ENCODE results near the gene NELL1.

NELL1 gene

DNA sequence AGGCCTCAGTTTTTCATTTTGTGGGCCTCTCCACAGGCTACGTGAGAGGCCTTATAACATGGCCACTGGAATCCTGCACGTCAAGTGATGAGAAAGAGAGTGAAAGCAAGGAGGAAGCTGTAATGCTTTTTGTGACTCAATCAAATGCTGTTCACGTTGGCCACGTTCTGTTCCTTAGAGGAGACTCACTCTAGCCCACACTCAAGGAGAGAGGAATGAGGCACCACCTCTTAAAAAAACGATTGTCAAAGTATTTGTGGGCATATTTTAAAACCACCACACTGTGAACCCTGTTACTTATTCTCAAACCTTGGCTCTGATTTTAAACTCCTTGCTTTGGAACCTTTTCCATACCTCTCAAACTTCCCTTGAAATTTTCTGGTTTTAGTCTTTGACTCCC lies 705.0 kb downstream of the NELL1 start:
- DNase-seq, result no peak

DNA sequence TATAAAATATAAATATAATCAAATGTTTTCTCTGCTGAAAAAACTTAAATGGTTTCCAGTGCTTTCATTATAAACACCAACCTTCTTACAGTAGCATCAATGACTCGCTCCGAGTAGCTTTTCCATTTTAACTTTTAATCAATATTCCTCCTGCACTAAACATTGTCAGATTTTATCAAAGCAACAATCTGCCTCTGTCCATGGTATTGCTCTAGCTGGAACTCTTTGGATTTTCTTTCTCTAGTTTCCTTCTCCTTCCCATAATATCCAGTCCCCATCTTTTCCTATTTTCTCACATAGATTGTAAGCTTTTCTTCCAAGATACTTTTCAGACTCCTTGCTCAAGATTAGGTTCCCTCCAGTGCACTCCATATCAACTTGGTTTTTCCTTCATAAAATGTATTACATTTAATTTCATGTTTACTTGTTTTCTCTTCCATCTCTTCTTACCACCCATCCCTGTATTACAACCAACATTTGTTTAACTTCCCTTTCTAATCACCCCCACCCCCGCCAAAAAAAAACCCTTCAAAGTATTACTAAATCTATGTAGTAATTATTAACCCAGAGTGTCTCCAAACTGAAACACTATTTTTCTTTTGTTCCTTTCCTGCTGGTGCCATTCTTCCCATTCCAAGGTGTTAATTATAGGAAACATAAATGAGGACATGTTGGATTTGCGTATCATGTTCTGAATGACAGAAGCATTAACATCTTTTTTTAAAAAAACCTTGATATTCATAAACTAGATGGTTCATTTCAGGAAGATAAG lies 716.5 kb downstream of the NELL1 start:
- DNase-seq, result no peak

DNA sequence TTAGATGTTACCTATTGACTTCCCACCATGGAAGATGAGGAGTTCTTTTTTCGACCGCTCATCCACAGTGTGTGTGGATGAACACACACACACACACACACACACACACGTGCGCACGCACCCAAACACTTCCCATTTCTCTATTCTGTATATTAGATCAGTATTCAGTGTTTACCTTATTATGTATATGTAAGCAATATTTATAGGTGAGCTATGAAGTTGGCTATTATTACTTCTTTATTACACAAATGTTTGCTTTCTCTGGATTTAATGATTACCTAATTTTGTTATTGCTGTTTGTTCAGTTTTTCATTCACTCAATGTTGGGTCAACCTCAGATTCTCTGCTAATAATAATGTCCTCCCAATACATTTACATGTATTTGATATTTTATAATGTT lies 721.0 kb downstream of the NELL1 start:
- DNase-seq, result no peak

DNA sequence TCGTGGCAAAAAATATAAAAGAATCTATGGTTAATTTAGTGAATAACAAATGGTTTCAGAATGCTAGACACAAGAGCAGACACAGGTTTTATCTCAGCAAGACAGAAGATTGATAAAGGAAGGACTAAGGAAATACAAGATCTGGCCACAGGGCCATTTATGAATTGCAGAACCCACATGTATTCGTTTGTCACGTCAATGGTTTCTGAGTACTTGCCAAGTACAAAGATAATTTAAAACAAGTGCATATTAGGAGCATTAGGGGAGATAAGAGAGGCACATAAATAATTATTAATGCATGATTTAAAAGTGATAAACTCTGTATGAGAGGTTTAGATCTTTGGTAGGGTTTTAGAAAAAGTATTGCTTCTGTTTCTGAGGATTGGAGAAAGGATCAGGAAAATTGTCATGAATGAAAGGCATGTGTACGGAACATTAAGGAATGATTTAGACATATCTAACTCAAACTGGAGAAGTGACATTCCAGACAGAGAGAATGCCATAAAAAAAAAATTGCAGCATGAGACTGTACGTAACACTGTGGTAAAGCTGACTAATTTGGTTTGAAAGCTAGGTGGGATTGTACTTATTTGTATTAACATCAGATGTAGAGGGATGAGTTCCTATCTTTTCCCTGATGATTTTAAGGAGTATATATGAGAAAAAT lies 727.1 kb downstream of the NELL1 start:
- no peak for DNase-seq

DNA sequence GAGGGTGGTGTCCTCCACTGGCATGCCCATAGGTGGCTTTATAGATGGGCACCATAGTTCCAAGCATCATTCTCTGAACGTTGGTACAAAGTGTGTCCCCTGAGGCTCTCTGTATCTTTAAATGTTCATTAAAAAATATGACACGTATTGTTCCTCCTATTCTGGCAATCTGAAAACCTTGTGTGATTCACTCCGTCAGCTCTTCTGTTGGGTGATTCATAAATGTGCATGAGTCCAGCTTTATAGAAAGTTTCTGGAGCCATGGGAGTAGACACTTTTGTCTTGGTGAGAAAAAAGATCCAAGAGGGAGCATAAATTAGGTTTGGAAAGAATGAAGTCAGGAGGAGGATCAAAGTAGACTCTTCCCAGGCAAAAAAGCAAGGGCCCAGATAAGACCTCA lies 728.8 kb downstream of the NELL1 start:
- DNase-seq, result no peak

DNA sequence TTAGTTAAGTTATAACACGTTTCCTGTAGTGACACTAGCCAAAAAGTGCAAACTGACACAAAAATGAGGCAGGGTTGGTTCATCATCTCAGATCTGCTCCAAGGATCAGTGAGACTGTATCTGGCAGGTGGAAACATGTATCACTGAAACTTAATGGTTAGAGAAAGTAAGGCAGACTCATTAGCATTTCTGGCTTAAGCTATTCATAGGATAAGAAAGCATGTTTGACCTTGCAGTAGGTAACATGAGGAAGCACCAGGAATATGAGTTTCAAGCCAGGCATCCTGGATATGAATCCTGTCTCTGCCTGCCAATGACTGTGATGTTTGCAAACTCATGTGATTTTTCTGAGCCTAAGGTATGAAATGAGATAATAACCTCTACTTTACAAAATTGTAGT lies 732.1 kb downstream of the NELL1 start:
- no peak for DNase-seq

DNA sequence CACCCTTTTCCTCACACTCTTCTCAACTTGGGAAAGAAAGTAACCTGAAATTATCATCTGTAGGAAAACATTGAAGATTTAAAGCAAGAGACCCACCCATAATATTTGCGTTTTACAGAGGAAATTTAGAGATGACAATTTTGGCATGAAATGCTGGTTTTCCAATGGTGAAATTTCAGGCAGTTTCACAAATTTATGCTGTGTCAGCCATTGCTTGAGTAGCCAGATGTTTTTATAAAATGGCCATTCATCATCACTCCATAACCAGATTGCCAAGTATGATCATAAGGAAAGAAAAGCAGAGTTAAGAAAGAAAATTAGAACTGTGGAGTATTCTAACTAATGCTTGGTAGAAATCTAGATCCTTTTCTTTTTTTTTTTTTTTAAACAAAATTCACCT lies 732.9 kb downstream of the NELL1 start:
- DNase-seq, result no peak

DNA sequence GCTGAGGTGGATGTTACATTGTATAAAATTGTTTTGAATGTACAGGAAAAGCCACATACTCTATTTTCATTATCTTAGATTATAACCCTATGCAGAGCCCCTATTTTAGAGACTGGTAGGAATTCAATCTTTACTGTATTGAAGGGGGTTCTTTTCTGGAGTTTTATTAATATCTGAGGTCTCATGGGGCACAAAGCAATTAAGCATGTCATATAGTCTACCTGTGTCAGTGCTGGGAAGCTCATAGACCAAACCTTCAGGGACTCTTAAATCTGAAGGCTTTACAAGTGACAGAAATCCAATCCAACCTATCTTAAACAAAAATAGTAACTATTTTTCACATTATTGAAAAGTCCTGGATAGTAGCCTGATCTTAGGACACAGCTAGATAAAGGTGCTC lies 733.7 kb downstream of the NELL1 start:
- no peak for DNase-seq

DNA sequence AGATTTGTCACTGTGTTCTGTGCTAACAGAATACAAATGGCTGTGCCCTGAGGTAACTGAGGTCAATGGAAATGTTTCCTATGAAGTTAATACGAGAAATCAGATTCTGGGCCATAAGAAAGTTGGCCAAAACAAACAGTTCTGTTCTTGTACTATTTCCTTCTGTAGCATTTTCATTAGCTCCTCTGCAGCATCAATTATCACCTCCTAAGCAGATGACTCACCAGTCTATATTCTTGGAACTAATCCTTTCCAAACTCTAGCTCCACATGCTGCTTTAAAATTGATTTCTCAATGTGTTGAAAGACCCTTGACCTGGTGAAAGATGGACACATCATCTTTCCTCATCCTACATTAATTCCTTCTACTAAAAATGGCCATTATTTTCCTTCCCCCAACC lies 736.0 kb downstream of the NELL1 start:
- DNase-seq, result no peak

DNA sequence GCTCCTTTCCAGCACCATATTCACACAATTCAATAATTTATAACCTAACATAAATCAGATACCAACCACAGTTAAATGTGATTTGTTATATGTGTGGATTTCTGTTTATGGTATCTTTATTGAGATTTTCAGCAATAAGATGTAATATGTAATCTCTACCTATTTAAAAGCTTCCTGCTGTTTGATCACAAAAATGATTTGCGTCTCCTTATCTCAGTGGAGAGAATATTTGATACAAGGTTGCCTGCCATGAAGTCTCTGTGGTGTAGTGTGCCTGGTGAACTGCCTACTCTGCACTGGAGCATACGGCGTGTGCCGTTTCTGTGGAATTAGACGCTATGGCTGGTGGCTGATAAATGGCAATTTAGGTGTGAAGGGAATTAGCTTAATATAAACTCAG lies 741.1 kb downstream of the NELL1 start:
- no peak for DNase-seq

DNA sequence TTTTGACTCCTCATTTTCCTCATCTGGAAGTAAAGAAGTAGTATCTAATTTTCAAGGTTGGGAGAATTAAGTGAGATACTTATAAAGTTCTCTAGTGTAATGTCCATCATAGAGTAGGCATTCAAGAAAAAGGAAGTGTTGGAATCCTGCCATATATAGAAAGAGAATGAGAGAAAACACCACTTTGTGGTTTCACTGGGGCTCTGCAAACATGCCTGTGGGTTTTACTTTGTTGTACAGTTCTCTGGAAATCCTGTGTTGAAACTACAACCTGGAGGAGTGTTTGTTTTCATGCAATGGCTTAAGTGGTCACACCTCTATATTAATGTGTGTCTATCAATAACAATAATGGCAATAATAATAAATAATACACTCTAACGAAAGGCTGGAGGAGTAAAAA lies 741.7 kb downstream of the NELL1 start:
- DNase-seq, result no peak

DNA sequence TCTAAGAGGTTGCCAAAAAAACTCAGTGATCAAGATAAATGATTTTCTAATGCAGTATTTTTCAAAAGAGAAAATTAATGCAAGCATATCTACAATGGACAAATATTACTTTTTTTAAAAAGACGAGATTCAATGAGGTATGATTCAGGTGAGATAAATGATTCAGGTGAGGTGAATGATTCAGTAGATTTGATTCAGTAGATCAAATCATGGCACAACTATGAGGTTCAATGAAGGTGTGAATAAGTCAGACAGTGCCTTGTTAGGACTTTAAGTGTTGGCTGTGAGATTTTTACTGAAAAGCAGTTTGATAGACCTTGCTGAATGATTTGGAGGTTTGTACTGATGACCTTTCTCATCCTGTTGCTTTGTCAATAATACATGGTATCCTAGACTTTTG lies 742.2 kb downstream of the NELL1 start:
- no peak for DNase-seq

DNA sequence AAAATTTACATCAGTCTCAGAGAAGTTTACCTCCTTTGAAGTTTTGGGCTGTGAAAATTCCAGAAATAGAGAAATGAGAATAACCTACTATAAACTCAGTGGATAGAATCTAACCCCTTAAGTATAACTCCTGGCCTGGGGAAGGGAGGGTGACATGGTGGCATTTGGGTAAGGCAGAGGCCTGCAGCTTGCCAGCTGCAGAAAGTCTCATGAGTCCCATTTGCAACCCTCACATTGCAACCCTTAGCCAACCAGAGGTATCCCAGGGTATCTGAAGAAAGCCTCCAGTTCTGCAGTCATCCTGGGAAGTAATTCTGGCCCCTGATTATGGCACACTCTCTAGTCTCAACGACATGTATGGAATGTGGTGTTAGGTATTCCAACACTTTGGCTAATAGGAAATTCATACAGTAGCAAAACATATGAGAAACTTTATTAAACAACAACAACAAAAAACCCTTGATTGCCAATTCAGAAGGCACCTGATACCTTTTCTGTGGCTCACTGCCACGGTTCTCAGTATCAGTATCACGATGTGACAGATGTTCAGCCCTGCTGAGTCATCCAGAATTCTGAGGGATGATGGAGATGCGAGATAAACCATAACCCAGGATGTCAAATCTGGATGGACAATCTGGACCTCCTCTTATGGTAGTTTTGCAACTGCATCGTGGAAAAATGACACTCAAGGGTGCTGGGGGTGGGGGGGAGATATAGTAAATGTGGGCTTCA lies 743.4 kb downstream of the NELL1 start:
- no peak for DNase-seq

DNA sequence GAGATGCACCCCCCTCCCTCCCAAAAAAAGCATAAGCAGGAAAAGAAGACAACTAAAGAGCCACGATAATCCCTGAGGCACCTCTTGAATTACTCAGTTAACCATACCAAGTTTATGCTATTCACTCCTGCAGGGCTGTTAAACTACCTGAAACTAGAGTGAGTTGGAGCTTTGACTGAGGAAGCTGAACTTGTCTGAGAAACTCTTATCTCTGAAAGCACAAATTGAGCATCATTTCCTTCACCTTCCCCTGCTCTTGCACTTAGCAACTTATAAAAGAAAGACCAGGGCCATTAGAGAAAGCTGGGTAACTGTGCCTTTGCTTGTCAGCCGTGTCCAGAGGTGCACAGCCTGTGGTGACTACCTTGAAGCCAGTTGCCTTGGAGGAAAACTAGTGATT lies 745.6 kb downstream of the NELL1 start:
- no peak for DNase-seq

DNA sequence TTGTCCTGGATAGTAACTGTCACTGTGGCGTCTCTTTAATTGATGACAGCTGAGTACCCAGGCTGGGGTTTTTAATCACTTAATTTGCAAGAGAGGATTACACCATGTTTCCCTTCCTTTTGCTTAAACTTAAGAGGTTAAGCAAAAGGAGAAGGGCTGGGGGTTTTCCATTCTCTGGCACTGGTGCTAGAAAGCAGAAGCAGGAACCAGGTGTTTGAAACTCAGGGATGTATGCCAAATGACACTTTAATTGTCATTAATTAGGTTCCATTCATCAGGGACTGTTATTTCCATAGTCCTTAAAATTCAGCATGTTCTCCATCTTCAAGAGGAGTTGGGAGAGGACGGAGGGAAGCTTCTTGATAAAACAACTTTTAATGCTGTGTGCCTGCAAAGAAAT lies 746.2 kb downstream of the NELL1 start:
- DNase-seq, result no peak

DNA sequence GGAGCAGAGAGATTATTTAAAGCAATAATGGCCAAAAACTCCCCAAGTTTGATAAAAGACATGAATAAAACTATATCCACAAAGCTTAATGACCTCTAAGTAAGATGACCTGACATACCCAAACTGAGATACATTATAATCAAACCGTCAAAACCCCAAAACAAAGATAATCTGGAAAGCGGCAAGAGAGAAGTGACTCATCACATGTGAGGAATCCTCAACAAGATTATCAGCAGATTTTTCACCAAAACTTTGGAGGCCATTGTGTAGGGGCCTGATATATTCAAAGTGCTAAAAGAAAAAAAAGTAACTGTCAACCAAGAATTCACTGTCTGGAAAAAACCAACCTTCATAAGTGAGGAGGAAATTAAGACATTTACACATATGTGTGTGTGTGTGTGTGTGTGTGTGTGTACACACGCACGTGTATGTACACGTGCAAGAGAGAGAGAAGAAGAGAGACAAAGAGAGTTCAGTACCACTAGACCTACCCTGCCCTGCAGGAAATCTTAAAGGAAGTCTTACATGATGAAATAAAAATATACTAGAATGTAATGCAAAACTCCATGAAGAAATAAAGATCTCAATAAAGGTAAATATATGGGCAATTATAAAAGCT lies 752.4 kb downstream of the NELL1 start:
- DNase-seq, result no peak

DNA sequence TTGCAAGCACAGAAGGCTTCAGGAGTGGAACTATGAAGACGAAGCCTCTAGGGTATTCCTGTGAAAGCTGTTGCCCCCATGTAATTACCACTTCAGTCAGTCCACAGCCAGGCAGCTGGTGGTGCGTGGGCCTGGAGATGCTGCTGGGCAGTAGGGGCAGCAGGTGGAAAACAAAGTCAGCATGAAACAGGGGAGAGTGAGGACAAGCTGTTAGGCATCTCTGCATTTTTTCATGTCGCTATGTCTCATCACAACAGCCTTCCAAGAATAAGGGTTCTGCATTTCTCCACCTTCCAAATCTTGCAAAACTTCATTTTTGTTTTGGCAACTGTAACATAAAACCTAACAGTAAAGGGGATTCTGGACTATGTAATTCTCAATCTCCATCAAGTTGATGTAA lies 757.5 kb downstream of the NELL1 start:
- DNase-seq, result no peak

DNA sequence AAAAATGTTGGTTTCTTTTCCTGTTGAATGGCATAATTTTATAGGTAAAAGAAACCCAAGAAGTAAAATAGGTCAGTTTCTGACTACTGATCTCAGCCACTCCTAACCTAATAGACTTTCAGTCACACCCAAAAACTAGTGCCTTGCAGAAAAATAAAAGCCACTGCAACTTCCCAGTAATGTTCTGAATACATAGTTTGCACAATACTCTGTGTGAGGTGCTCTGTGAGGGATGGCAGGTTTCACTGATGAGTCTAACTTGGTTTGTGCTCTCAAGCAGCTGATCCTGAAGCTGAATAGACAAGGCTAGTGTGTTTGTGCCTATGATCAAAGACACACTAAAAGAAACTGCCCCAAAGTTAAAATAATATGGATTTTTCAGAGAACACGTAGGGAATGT lies 758.3 kb downstream of the NELL1 start:
- DNase-seq, result no peak

DNA sequence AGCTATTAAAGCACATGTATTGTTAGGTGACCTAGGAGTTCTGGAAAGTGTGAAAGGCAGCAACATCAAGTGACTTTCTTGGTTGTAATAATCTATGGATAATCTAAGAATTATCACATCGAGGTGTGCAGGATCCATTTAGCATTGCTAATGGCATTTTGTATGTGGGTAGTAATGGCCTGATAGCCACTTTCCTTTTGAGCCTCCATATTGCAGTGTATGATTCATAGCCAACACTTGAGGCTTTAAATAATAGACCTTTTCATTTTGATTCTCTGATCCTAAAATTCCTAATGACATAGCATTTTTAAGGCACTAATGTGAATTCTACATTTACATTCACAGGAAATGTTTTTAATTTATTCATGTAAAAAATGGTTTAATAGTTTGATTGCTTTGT lies 759.4 kb downstream of the NELL1 start:
- DNase-seq, result no peak

DNA sequence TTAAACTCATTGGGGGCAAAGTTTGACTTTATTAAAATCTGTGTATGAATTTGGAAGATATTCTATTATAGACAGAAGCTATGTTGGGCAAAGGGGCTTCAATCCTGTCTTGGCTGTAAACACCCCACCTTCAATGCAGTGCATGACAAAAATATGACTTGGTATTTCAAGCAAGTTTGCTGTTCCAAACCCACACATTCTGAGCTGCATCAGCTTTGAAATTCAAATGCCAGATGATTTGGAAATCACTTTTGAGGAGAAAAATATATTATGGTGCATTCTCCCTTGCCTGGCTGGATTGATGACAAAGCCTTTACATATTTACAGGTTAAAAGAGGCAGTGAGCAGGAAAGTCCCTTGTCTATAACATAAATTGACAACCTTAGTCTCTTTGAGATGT lies 760.0 kb downstream of the NELL1 start:
- DNase-seq, result no peak

DNA sequence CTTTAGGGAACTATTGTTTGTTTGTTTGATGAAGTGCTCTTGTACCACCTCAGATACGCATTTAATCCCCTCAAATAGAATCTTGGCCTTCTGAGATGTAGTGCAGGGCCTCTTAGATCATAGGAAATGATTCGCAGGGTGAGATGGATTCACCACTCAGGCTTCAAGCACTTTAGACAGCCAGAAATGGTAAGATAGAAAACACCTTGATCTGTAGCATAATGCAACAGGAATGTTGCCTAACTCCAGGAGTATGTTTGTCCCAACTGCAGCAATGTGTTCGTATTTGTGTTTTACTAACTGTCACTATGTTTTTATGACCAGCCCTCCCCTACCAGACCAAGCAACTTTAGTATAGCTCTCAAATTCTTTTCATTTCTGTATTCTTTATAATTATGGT lies 761.2 kb downstream of the NELL1 start:
- no peak for DNase-seq

DNA sequence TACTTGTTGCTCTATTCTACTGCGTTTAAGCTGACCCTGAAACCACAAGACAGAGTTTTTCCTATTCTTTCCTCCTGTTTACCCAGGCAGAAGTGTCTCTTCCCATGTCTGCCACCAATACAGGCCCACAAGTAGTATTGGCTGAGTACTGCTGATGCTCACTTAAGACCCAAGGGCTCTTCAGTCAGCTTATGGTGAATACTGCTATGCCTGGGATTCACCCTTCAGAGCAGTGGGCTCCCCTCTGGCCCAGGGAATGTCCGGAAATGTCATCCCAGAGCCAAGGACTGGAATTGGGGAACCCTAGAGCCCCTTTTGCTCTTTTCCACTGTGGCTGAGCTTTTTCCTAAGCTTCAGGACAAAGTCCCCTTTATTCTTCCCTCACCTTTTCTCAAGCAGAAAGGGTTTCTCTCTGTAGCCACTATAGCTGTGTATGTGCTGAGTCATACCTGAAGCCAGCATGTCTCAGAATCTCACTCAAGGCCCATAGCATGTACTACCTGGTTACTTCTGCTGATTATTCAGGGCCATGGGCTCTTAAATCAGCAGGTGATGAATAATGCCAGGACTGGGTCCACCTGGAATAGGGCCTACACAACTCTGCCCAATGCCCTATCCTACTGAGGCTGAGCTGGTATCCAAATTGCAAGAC lies 777.7 kb downstream of the NELL1 start:
- DNase-seq, result no peak

DNA sequence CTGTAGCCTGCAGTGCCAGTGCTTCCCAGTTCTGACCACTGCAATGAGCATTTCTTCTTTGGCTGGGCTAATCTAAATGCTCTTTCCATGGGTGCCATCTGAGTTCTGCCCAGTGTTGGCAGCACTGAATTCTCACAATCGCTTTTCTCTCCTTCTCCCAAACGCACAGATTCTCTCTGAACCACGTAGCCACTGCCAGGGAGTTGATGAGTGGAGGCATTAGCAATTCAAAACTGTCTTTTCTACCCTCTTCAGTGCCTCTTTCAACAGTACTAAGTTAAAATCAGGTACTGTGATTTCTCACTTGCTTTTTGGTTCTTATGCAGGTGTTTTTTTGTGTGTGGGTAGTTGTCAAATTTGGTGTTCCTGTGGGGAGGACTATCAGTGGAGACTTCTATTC lies 778.5 kb downstream of the NELL1 start:
- DNase-seq, result no peak

Data from activated naive CD4-positive, alpha-beta T cell treated with anti-CD3 and anti-CD28 coated beads, Interleukin-2, amount 50 U/mL, for 16 hours (primary cell).